ENCODE measurements around the gene PANK2.
A peak's percentile ranks its signal among the peaks of the same experiment; 100 is the strongest.
"Not testable (repeated sequence)": the region's sequence is repeated elsewhere in the genome, so short reads cannot be mapped to it uniquely, and the experiment has no call there.

PANK2 gene

GRCh38 chr20:3888622-3889488 is at the start of gene PANK2:
PANK2 (plus strand) TSS chr20:3889387.
- DNase-seq (ENCODE audit: low read depth in 4 of 4, low spot score in 1 of 4), result peak; percentile 88 to 97 (median 93)

- not testable (repeated sequence) for DNase-seq (ENCODE audit: low read depth in 4 of 4, low spot score in 1 of 4)
These were observed 49.0 kb upstream of the PANK2 start for GRCh38 chr20:3840201-3840600.

GRCh38 chr20:3842348-3842930 is 46.7 kb upstream of the PANK2 start:
- no peak for DNase-seq (ENCODE audit: low read depth in 4 of 4, low spot score in 1 of 4)

- no peak for DNase-seq (ENCODE audit: low read depth in 4 of 4, low spot score in 1 of 4)
These were observed 45.7 kb upstream of the PANK2 start for GRCh38 chr20:3843490-3843889.

GRCh38 chr20:3843990-3844619 is 45.1 kb upstream of the PANK2 start:
- DNase-seq (ENCODE audit: low read depth in 4 of 4, low spot score in 1 of 4), result not testable (repeated sequence)

- no peak for DNase-seq (ENCODE audit: low read depth in 4 of 4, low spot score in 1 of 4)
These were observed 42.8 kb upstream of the PANK2 start for GRCh38 chr20:3846378-3846739.

- peak; percentile 71 to 87 (median 75) for DNase-seq (ENCODE audit: low read depth in 4 of 4, low spot score in 1 of 4)
These were observed 42.3 kb upstream of the PANK2 start, which contains the start of gene MAVS for GRCh38 chr20:3846740-3847428. MAVS (plus strand) TSS chr20:3846834; CDS start chr20:3854625, 7,791 bp downstream.

- no peak for DNase-seq (ENCODE audit: low read depth in 4 of 4, low spot score in 1 of 4)
These were observed 41.7 kb upstream of the PANK2 start for GRCh38 chr20:3847429-3847940.

- DNase-seq (ENCODE audit: low read depth in 4 of 4, low spot score in 1 of 4), result no peak
These were observed 40.6 kb upstream of the PANK2 start for GRCh38 chr20:3848565-3848964.

- no peak for DNase-seq (ENCODE audit: low read depth in 4 of 4, low spot score in 1 of 4)
These were observed 34.7 kb upstream of the PANK2 start for GRCh38 chr20:3854462-3854871.

- no peak for DNase-seq (ENCODE audit: low read depth in 4 of 4, low spot score in 1 of 4)
These were observed 31.8 kb upstream of the PANK2 start for GRCh38 chr20:3857405-3857804.

GRCh38 chr20:3858689-3859088 is 30.5 kb upstream of the PANK2 start:
- DNase-seq (ENCODE audit: low read depth in 4 of 4, low spot score in 1 of 4), result no peak

GRCh38 chr20:3861191-3861590 is 28.0 kb upstream of the PANK2 start:
- no peak for DNase-seq (ENCODE audit: low read depth in 4 of 4, low spot score in 1 of 4)

- no peak for DNase-seq (ENCODE audit: low read depth in 4 of 4, low spot score in 1 of 4)
These were observed 26.9 kb upstream of the PANK2 start for GRCh38 chr20:3862333-3862732.

- no peak for DNase-seq (ENCODE audit: low read depth in 4 of 4, low spot score in 1 of 4)
These were observed 25.9 kb upstream of the PANK2 start for GRCh38 chr20:3863317-3863716.

GRCh38 chr20:3864518-3864917 is 24.7 kb upstream of the PANK2 start:
- no peak for DNase-seq (ENCODE audit: low read depth in 4 of 4, low spot score in 1 of 4)

- no peak for DNase-seq (ENCODE audit: low read depth in 4 of 4, low spot score in 1 of 4)
These were observed 23.9 kb upstream of the PANK2 start for GRCh38 chr20:3865152-3865886.

- DNase-seq (ENCODE audit: low read depth in 4 of 4, low spot score in 1 of 4), result no peak
These were observed 23.2 kb upstream of the PANK2 start for GRCh38 chr20:3865887-3866407.

GRCh38 chr20:3866464-3866863 is 22.7 kb upstream of the PANK2 start:
- no peak for DNase-seq (ENCODE audit: low read depth in 4 of 4, low spot score in 1 of 4)

- no peak for DNase-seq (ENCODE audit: low read depth in 4 of 4, low spot score in 1 of 4)
These were observed 21.4 kb upstream of the PANK2 start for GRCh38 chr20:3867802-3868201.

Data from stimulated activated CD4-positive, alpha-beta T cell treated with anti-CD3 and anti-CD28 coated beads, Interleukin-1b, Interleukin-23, amount 100 ng/mL, for 24 hours (primary cell).